Measurements from ENCODE around the gene PDGFD. TPM values are rescaled to one million over a fixed set of nuclear protein-coding genes. Genes with fewer than 3 reads are reported as not detected.

Gene PDGFD
- polyA plus RNA-seq, 1 donor from 2014 or later, result 1.0 TPM

DNA sequence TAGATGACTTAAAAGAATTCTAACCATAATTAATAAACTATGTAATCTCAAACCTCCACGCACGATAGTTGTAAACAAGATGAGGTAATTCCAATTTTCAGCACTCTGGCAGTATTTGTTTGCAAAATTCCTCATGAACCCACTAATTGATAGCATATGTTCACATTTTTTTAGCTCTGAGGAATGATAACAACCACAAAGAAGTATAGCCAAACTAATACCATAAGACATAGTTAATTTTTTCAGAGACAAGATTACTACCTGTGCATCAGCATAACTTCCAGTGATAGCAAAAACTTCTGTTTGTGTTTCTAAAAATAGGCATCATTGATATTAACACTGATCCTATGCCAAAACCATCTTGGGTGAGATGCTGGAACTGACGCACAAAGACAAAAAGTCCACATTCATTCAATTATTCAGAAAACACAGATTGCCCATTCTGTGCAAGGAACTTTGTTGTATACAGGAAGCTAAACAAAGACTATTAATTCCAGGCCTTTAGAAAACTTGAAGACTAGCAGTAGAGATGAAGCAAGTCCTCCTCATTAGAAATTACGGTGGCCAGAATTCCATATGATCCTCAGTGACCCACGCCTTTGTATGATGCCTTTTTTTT is 57.7 kb downstream of the PDGFD start:
- Histone ChIP-seq H3K9me2 (ENCODE audit: insufficient read depth, low read length) (no peaks in the 10 kb centered on the region), H3F3A (ENCODE audit: insufficient read depth, low read length, poor library complexity, severe bottlenecking) (no peaks in the 10 kb centered on the region), H3K27me3 (ENCODE audit: insufficient read depth, low read depth, low read length) (no peaks in the 10 kb centered on the region), H3K9me3 (ENCODE audit: low read length) (no peaks in the 10 kb centered on the region), H3K4me2 (ENCODE audit: low read length) (no peak overlapping the region), H3K36me3 (ENCODE audit: insufficient read depth, low read length) (no peaks in the 10 kb centered on the region), H4K20me1 (ENCODE audit: insufficient read depth) (no peaks in the 10 kb centered on the region), H3K9ac (ENCODE audit: low read length) (no peak overlapping the region), H3K79me2 (replicated peaks; ENCODE audit: insufficient read depth, low read length) (no peaks in the 10 kb centered on the region), H3K4me3 (ENCODE audit: low read length) (no peak overlapping the region), H2AFZ (ENCODE audit: low read depth, low read length) (no peak overlapping the region), H3K27ac (ENCODE audit: low read length) (no peak overlapping the region)
- TF ChIP-seq MXI1 (conservative IDR thresholded peaks at IDR 0.05; ENCODE audit: poor library complexity, severe bottlenecking), result no peak
- TF ChIP-seq POLR2AphosphoS5 (IDR thresholded peaks at IDR 0.05), result no peak
- TF ChIP-seq, protein P1, sequence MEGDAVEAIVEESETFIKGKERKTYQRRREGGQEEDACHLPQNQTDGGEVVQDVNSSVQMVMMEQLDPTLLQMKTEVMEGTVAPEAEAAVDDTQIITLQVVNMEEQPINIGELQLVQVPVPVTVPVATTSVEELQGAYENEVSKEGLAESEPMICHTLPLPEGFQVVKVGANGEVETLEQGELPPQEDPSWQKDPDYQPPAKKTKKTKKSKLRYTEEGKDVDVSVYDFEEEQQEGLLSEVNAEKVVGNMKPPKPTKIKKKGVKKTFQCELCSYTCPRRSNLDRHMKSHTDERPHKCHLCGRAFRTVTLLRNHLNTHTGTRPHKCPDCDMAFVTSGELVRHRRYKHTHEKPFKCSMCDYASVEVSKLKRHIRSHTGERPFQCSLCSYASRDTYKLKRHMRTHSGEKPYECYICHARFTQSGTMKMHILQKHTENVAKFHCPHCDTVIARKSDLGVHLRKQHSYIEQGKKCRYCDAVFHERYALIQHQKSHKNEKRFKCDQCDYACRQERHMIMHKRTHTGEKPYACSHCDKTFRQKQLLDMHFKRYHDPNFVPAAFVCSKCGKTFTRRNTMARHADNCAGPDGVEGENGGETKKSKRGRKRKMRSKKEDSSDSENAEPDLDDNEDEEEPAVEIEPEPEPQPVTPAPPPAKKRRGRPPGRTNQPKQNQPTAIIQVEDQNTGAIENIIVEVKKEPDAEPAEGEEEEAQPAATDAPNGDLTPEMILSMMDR (IDR thresholded peaks at IDR 0.05; ENCODE audit: poor library complexity, severe bottlenecking), result no peak
- TF ChIP-seq SMC3 (conservative IDR thresholded peaks at IDR 0.05; ENCODE audit: poor library complexity), result no peak
- TF ChIP-seq RAD21 (conservative IDR thresholded peaks at IDR 0.05), result no peak

DNA sequence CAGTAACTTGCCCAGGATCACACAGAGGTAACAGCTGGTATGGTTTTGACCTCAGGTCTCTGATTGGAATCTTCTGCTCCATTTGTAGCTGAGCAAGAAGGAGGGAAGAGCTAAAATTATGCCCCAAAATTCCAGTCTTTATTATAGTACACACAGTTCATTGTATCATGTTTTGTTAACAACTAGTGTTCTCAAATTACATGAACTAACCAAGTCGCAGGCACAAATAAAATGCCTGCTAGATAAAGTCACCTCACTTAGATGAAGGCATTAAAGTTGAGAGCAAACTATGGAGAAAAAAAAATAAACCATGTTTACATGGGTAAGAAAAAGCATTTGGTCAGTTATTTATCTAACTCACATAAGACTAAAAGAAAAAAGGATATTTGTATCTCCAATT is 58.8 kb downstream of the PDGFD start:
- Histone ChIP-seq H3F3A (ENCODE audit: insufficient read depth, low read length, poor library complexity, severe bottlenecking) (no peaks in the 10 kb centered on the region), H4K20me1 (ENCODE audit: insufficient read depth) (no peaks in the 10 kb centered on the region), H2AFZ (ENCODE audit: low read depth, low read length) (no peak overlapping the region), H3K4me2 (ENCODE audit: low read length) (no peak overlapping the region), H3K9me3 (ENCODE audit: low read length) (no peaks in the 10 kb centered on the region), H3K9me2 (ENCODE audit: insufficient read depth, low read length) (no peaks in the 10 kb centered on the region), H3K27ac (ENCODE audit: low read length) (no peak overlapping the region), H3K79me2 (replicated peaks; ENCODE audit: insufficient read depth, low read length) (no peaks in the 10 kb centered on the region), H3K9ac (ENCODE audit: low read length) (no peak overlapping the region), H3K27me3 (ENCODE audit: insufficient read depth, low read depth, low read length) (no peaks in the 10 kb centered on the region), H3K4me3 (ENCODE audit: low read length) (no peak overlapping the region), H3K36me3 (ENCODE audit: insufficient read depth, low read length) (no peaks in the 10 kb centered on the region)
- TF ChIP-seq RAD21 (conservative IDR thresholded peaks at IDR 0.05), result no peak
- no peak for TF ChIP-seq EZH2 (IDR thresholded peaks at IDR 0.05; ENCODE audit: borderline replicate concordance, insufficient read depth, low read length, poor library complexity, severe bottlenecking)
- TF ChIP-seq, protein P2, sequence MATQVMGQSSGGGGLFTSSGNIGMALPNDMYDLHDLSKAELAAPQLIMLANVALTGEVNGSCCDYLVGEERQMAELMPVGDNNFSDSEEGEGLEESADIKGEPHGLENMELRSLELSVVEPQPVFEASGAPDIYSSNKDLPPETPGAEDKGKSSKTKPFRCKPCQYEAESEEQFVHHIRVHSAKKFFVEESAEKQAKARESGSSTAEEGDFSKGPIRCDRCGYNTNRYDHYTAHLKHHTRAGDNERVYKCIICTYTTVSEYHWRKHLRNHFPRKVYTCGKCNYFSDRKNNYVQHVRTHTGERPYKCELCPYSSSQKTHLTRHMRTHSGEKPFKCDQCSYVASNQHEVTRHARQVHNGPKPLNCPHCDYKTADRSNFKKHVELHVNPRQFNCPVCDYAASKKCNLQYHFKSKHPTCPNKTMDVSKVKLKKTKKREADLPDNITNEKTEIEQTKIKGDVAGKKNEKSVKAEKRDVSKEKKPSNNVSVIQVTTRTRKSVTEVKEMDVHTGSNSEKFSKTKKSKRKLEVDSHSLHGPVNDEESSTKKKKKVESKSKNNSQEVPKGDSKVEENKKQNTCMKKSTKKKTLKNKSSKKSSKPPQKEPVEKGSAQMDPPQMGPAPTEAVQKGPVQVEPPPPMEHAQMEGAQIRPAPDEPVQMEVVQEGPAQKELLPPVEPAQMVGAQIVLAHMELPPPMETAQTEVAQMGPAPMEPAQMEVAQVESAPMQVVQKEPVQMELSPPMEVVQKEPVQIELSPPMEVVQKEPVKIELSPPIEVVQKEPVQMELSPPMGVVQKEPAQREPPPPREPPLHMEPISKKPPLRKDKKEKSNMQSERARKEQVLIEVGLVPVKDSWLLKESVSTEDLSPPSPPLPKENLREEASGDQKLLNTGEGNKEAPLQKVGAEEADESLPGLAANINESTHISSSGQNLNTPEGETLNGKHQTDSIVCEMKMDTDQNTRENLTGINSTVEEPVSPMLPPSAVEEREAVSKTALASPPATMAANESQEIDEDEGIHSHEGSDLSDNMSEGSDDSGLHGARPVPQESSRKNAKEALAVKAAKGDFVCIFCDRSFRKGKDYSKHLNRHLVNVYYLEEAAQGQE (IDR thresholded peaks at IDR 0.05; ENCODE audit: borderline replicate concordance), result no peak
- no peak for TF ChIP-seq SMC3 (conservative IDR thresholded peaks at IDR 0.05; ENCODE audit: poor library complexity)
- TF ChIP-seq EP300 (conservative IDR thresholded peaks at IDR 0.05; ENCODE audit: poor library complexity, severe bottlenecking), result no peak
- no peak for TF ChIP-seq MXI1 (conservative IDR thresholded peaks at IDR 0.05; ENCODE audit: poor library complexity, severe bottlenecking)
- TF ChIP-seq POLR2AphosphoS5 (IDR thresholded peaks at IDR 0.05), result no peak
- no peak for TF ChIP-seq TAF1 (IDR thresholded peaks at IDR 0.05; ENCODE audit: low read depth)

All from neural cell (in vitro differentiated cells).